Stimulated activated CD4-positive, alpha-beta T cell treated with anti-CD3 and anti-CD28 coated beads, Interleukin-4, amount 100 ng/mL, for 48 hours (primary cell): ENCODE measurements around the gene ZNF668.
"Not testable (repeated sequence)": the region's sequence is repeated elsewhere in the genome, so short reads cannot be mapped to it uniquely, and the experiment has no call there.

Experiments
- DNase-seq, 2 donors: peaks; one replicate each; pipeline ENCODE4 v3.0.0-alpha.2; 2020; ENCODE audit warnings: low read depth in 2 of 2

ZNF668 gene

GRCh38 chr16:31013292-31013691, 60.7 kb downstream of the ZNF668 start:
- DNase-seq = not testable (repeated sequence)

- DNase-seq = not testable (repeated sequence)
These were observed 62.2 kb downstream of the ZNF668 start for GRCh38 chr16:31011815-31012214.
